CD14-positive monocyte (primary cell): Measurements from ENCODE around the gene PSME3. TPM values are rescaled to one million over a fixed set of nuclear protein-coding genes. Genes with fewer than 3 reads are reported as not detected.

ENCODE experiments used
- DNase-seq, 3 donors: peaks; one replicate each; pipeline ENCODE4 v3.0.0-alpha.2; 2011 to 2022
- H2AFZ ChIP-seq: 2 replicates; pipeline ENCODE4 v1.6.0; 2012; ENCODE audit warnings: mild to moderate bottlenecking, low read depth, low read length, inconsistent platforms; ENCODE audit not compliant: insufficient read depth, poor library complexity, severe bottlenecking
- H3K27ac ChIP-seq, 2 donors: 1 replicate in 1 of 2; 2 replicates in 1 of 2; pipeline ENCODE4 v1.5.1; 2012 to 2013; ENCODE audit warnings: low read length in 2 of 2, control low read depth in 1 of 2, inconsistent platforms in 1 of 2, low read depth in 1 of 2, mild to moderate bottlenecking in 1 of 2
- H3K27me3 ChIP-seq, 2 donors: one replicate each; pipeline versions ENCODE4 v1.6.0 to v1.6.1; 2011 to 2013; ENCODE audit warnings: low read length in 2 of 2; ENCODE audit not compliant: control insufficient read depth in 2 of 2, insufficient read depth in 2 of 2
- H3K36me3 ChIP-seq, 2 donors: replicated peaks in 1 of 2; 1 replicate in 1 of 2; 2 replicates in 1 of 2; pipeline versions ENCODE4 v1.5.1 to v1.6.1; 2012 to 2013; ENCODE audit warnings: low read length in 2 of 2, control low read depth in 1 of 2, inconsistent platforms in 1 of 2, mild to moderate bottlenecking in 1 of 2; ENCODE audit not compliant: insufficient read depth in 2 of 2, control insufficient read depth in 1 of 2
- H3K4me1 ChIP-seq, 2 donors: 1 replicate in 1 of 2; 2 replicates in 1 of 2; pipeline versions ENCODE4 v1.5.1 to v1.6.1; 2012 to 2013; ENCODE audit warnings: low read length in 2 of 2, control low read depth in 1 of 2, inconsistent platforms in 1 of 2, mild to moderate bottlenecking in 1 of 2, moderate library complexity in 1 of 2; ENCODE audit not compliant: insufficient read depth in 2 of 2, control insufficient read depth in 1 of 2
- H3K4me2 ChIP-seq: replicated peaks from 2 replicates; pipeline ENCODE3; 2012; ENCODE audit warnings: low read length, moderate library complexity, mild to moderate bottlenecking; ENCODE audit not compliant: poor library complexity, severe bottlenecking; ENCODE audit errors: extremely low read depth
- H3K4me3 ChIP-seq, 3 experiments: fragments of 200-600 bp in 1 of 3; sonication (generic) in 1 of 3; replicated peaks in 1 of 3; 1 replicate in 2 of 3; 2 replicates in 1 of 3; pipeline ENCODE4 v1.5.1; 2011 to 2013; ENCODE audit warnings: low read length in 3 of 3, mild to moderate bottlenecking in 3 of 3, control low read depth in 2 of 3, low read depth in 2 of 3, inconsistent platforms in 1 of 3, moderate library complexity in 1 of 3
- H3K79me2 ChIP-seq: 2 replicates; pipeline ENCODE4 v1.6.0; 2012; ENCODE audit warnings: mild to moderate bottlenecking, control low read depth, inconsistent platforms, low read length, moderate library complexity; ENCODE audit not compliant: insufficient read depth
- H3K9ac ChIP-seq: 2 replicates; pipeline ENCODE4 v1.6.0; 2017; ENCODE audit warnings: low read length, mild to moderate bottlenecking; ENCODE audit not compliant: insufficient read depth, poor library complexity, severe bottlenecking
- H3K9me3 ChIP-seq, 2 donors: replicated peaks in 1 of 2; 1 replicate in 1 of 2; 2 replicates in 1 of 2; pipeline versions ENCODE4 v1.5.1 to v1.6.1; 2012 to 2013; ENCODE audit warnings: low read length in 2 of 2, control low read depth in 1 of 2; ENCODE audit not compliant: control insufficient read depth in 1 of 2, insufficient read depth in 1 of 2
- H4K20me1 ChIP-seq: 2 replicates; pipeline ENCODE4 v1.6.0; 2012; ENCODE audit warnings: mild to moderate bottlenecking, low read length, control low read depth, moderate library complexity; ENCODE audit not compliant: insufficient read depth
- H3K27ac Mint-ChIP-seq, 7 donors: one replicate each; pipeline ENCODE4 v1.8.0; 2020; ENCODE audit warnings: mild to moderate bottlenecking in 7 of 7, mixed read lengths in 7 of 7, moderate library complexity in 6 of 7, inconsistent platforms in 2 of 7
- H3K27me3 Mint-ChIP-seq, 3 donors: one replicate each; pipeline ENCODE4 v1.8.0; 2021 to 2022; ENCODE audit warnings: low read depth in 3 of 3, mild to moderate bottlenecking in 3 of 3, mixed read lengths in 3 of 3, moderate library complexity in 3 of 3, inconsistent platforms in 1 of 3
- H3K36me3 Mint-ChIP-seq, 2 donors: one replicate each; pipeline ENCODE4 v1.8.0; 2020; ENCODE audit warnings: mixed read lengths in 2 of 2, inconsistent platforms in 1 of 2, mild to moderate bottlenecking in 1 of 2
- H3K4me1 Mint-ChIP-seq: one replicate; pipeline ENCODE4 v1.8.0; 2020; ENCODE audit warnings: mild to moderate bottlenecking, mixed read lengths
- H3K4me3 Mint-ChIP-seq, 2 donors: one replicate each; pipeline ENCODE4 v1.8.0; 2020; ENCODE audit warnings: mild to moderate bottlenecking in 2 of 2, mixed read lengths in 2 of 2, moderate library complexity in 1 of 2
- H3K9me3 Mint-ChIP-seq, 7 donors: one replicate each; pipeline ENCODE4 v1.8.0; 2020 to 2022; ENCODE audit warnings: mixed read lengths in 7 of 7, mild to moderate bottlenecking in 6 of 7, moderate library complexity in 6 of 7, inconsistent platforms in 2 of 7
- WGBS: methylation state at CpG from one replicate; pipeline ENCODE4 v1.1.5; 2013; ENCODE audit warnings: missing lambda C conversion rate; ENCODE audit not compliant: insufficient coverage; 5-methylcytosine and 5-hydroxymethylcytosine counted together
- intact Hi-C, 2 donors: fragments of 100-400 bp; cut with micrococcal nuclease; formaldehyde crosslinking; loops; one replicate each; pipeline versions ENCODE4 v1.15.0 to v1.15.1; 2023
- polyA plus RNA-seq, 3 donors: library from polyadenylated mRNA; depleted of rRNA in 1 of 3; unstranded in 2 of 3; stranded (reverse) in 1 of 3; fragments of 300-500 nt in 2 of 3; fragments of >200 nt in 1 of 3; fragmentation: Illumina TruSeq in 2 of 3; gene quantifications; 1 replicate in 2 of 3; 2 replicates in 1 of 3; pipeline ENCODE4 v1.2.3, GENCODE V29; 2012 to 2021
- TF ChIP-seq, protein P1 (sequence below): fragments of 200-600 bp; IDR thresholded peaks from one replicate; pipeline ENCODE4 v1.8.0; 2022; ENCODE audit warnings: antibody characterized with exemption, mild to moderate bottlenecking

PSME3 gene
- polyA plus RNA-seq, 3 donors = 61.9 to 137 (median 124) TPM

DNA sequence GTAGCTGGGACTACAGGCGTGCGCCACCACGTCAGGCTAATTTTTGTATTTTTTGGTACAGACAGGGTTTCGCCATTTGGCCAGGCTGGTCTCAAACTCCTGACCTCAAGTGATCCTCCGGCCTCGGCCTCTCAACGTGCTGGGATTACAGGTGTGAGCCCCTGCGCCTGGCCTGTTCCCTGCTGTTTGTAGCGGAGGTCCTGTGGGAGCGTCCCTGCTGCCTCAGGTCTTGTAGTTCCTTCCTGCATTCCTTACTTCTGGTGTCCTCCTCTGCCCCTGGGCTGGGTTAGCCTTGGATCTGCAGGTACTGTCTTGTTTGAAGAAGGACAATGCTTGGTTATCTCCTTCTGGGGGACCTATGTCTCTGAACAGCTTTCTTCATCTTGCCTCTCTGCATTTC lies 43.8 kb downstream of the PSME3 start:
- H3K27ac ChIP-seq = no peak overlapping the region
- no peak overlapping the region for H3K9ac ChIP-seq
- Mint-ChIP-seq H3K27me3 (peaks cover 8 to 12% (median 11%) of the 10 kb centered on the region in 3 donors), H3K9me3 (peaks cover 0 to 5% (median 0%) of the 10 kb centered on the region in 7 donors), H3K4me1 (peaks cover 3% of the 10 kb centered on the region), H3K4me3 (no peak overlapping the region), H3K36me3 (no peaks in the 10 kb centered on the region), H3K27ac (no peak overlapping the region)
- H4K20me1 ChIP-seq = no peaks in the 10 kb centered on the region
- H2AFZ ChIP-seq = no peak overlapping the region
- no peaks in the 10 kb centered on the region for H3K4me1 ChIP-seq
- WGBS = 97% methylated on average over 10 of the region's 10 CpGs
- TF ChIP-seq, protein P1, sequence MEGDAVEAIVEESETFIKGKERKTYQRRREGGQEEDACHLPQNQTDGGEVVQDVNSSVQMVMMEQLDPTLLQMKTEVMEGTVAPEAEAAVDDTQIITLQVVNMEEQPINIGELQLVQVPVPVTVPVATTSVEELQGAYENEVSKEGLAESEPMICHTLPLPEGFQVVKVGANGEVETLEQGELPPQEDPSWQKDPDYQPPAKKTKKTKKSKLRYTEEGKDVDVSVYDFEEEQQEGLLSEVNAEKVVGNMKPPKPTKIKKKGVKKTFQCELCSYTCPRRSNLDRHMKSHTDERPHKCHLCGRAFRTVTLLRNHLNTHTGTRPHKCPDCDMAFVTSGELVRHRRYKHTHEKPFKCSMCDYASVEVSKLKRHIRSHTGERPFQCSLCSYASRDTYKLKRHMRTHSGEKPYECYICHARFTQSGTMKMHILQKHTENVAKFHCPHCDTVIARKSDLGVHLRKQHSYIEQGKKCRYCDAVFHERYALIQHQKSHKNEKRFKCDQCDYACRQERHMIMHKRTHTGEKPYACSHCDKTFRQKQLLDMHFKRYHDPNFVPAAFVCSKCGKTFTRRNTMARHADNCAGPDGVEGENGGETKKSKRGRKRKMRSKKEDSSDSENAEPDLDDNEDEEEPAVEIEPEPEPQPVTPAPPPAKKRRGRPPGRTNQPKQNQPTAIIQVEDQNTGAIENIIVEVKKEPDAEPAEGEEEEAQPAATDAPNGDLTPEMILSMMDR = no peak
- H3K79me2 ChIP-seq = no peaks in the 10 kb centered on the region
- DNase-seq = no peak
- no peaks in the 10 kb centered on the region for H3K36me3 ChIP-seq
- intact Hi-C loops = no loop called here
- H3K27me3 ChIP-seq = no peaks in the 10 kb centered on the region
- H3K4me2 ChIP-seq = no peak overlapping the region
- H3K4me3 ChIP-seq = no peak overlapping the region
- no peaks in the 10 kb centered on the region for H3K9me3 ChIP-seq

DNA sequence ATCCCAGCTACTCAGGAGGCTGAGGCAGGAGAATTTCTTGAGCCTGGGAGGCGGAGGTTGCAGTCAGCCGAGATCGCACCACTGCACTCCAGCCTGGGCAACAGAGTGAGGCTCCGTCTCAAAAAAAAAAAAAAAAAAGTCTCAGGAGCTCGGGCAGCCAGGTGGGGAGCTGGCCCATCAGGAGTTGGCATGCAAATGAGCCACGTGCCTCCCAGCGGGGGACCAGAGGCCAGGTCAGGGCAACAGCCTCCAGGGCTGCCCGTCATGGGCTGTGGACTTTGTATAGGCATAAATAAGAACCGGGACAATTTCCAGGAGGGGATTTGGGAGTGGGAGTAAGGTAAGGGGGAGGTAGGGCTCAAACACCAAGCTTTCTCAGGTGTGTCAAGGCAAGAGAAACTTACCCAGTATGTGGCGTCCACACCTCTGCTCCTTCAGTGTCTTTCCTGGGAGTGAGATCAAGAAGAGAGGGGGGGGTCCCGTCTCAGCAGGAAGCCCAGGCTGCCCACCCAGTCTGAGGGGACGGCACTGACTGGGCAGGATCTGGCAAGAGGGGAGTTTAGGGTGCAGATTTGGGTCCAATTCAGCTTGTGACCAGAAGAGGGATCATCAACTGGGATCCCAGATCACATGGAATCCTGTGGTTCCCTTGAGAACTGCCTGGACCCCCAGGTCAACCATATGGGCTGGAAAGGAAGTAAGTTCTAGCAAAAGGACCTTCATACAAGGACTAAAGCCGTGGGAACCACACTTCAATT lies 45.1 kb downstream of the PSME3 start:
- Histone ChIP-seq H4K20me1 (no peaks in the 10 kb centered on the region), H3K79me2 (no peaks in the 10 kb centered on the region), H3K4me2 (no peak overlapping the region), H2AFZ (no peak overlapping the region), H3K4me1 (no peaks in the 10 kb centered on the region), H3K27ac (no peak overlapping the region), H3K27me3 (no peaks in the 10 kb centered on the region), H3K36me3 (no peaks in the 10 kb centered on the region), H3K9me3 (no peaks in the 10 kb centered on the region), H3K4me3 (no peak overlapping the region), H3K9ac (no peak overlapping the region)
- intact Hi-C loops = no loop called here
- H3K9me3 Mint-ChIP-seq = peaks cover 0 to 5% (median 0%) of the 10 kb centered on the region in 7 donors
- DNase-seq = no peak
- TF ChIP-seq, protein P1 = no peak
- H3K27ac Mint-ChIP-seq = no peak overlapping the region
- H3K36me3 Mint-ChIP-seq = no peaks in the 10 kb centered on the region
- no peak overlapping the region for H3K4me3 Mint-ChIP-seq
- 91% methylated on average over 11 of the region's 13 CpGs for WGBS
- H3K27me3 Mint-ChIP-seq = peaks cover 10 to 12% (median 12%) of the 10 kb centered on the region in 3 donors
- peaks cover 3% of the 10 kb centered on the region for H3K4me1 Mint-ChIP-seq
